GM12891 (cell line): ENCODE data around the gene PXDN.

Source experiments
- PAX5 ChIP-seq: IDR thresholded peaks from 2 replicates; pipeline ENCODE4 v1.6.1; 2011; ENCODE audit warnings: low read length, moderate library complexity, mild to moderate bottlenecking; ENCODE audit not compliant: insufficient read depth, severe bottlenecking
- POLR2A ChIP-seq: IDR thresholded peaks from 2 replicates; pipeline ENCODE4 v1.6.1; 2011; ENCODE audit warnings: low read depth, low read length, control low read depth
- POLR2AphosphoS5 ChIP-seq: IDR thresholded peaks from 2 replicates; pipeline ENCODE4 v1.6.1; 2011; ENCODE audit warnings: low read depth, low read length, control low read depth
- POU2F2 ChIP-seq: IDR thresholded peaks from 2 replicates; pipeline ENCODE4 v1.6.1; 2011; ENCODE audit warnings: low read depth, mild to moderate bottlenecking, control low read depth, low read length, moderate library complexity
- SPI1 ChIP-seq: IDR thresholded peaks from 2 replicates; pipeline ENCODE4 v1.6.1; 2011; ENCODE audit warnings: low read depth, low read length, control low read depth
- TAF1 ChIP-seq: IDR thresholded peaks from 2 replicates; pipeline ENCODE4 v1.6.1; 2011; ENCODE audit warnings: low read depth, low read length, control low read depth

DNA sequence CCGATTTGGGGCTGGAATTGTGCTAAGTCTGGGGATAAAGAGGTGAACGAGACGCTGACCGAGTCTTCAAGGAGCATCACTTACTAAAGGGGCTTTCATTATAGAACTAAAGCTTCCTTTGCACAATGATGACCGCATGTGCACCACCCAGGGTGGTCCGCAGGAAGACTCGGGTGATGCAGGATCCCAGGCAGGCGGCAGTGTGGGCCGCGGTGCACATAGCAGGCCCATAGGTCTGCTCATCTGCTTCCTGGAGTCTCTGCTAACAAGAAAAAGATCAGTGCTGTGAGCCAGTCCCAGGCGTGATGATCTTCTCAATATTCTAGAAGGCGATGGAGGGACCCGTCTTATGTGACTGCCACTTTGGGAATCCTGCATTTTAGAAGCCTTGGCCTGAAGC is 122.8 kb downstream of the PXDN start:
- TF ChIP-seq TAF1: no peak
- TF ChIP-seq POLR2A: no peak
- no peak for TF ChIP-seq POLR2AphosphoS5
- TF ChIP-seq POU2F2: no peak
- TF ChIP-seq SPI1: no peak
- TF ChIP-seq PAX5: no peak
